Panc1 (cell line): ENCODE measurements around the gene AHNAK.

Source experiments
- TF ChIP-seq, protein P1 (sequence below): fragments of 450-650 bp; IDR thresholded peaks from 2 replicates; pipeline ENCODE4 v1.5.1; 2017; ENCODE audit warnings: mild to moderate bottlenecking
- TF ChIP-seq, protein P2 (sequence below), 2 experiments: IDR thresholded peaks; 2 replicates each; pipeline ENCODE4 v1.6.1; 2011 to 2012; ENCODE audit warnings: low read depth in 2 of 2, control low read depth in 1 of 2, low read length in 1 of 2, mild to moderate bottlenecking in 1 of 2, moderate library complexity in 1 of 2; ENCODE audit not compliant: insufficient read depth in 1 of 2

DNA sequence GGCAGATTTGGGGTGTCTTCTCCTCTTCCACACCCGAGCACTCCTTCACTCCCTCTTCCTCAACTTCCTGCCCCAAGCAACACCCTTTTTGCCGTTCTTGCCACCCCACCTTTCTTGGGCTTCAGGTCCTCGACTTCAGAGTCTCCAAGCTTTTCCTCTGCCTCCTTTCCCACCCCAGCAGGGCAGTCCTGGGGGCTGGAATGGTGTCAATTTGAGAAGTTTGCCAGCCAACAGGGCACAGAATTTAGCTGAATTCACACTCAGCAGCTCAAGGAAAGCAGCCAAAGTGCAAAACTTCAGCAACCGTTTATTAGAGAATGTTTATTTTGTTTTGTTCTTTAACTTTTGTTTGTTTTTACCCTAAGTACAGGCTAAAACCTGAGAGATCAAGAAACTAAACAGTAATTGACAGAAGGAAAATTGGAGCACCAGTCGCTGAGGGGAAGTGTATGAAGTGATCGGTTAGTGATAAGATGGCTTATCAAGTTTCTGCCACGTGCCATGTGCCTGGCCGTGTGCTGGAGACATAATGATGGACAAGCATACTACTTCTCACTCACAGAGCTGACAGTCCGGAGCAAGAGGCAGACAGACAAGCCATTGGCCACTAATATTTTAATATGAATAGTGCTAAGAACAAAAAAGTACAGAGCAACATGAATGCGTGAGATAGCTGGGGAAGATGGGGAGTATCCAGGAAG lies 44.4 kb downstream of the AHNAK start:
- TF ChIP-seq, protein P1, sequence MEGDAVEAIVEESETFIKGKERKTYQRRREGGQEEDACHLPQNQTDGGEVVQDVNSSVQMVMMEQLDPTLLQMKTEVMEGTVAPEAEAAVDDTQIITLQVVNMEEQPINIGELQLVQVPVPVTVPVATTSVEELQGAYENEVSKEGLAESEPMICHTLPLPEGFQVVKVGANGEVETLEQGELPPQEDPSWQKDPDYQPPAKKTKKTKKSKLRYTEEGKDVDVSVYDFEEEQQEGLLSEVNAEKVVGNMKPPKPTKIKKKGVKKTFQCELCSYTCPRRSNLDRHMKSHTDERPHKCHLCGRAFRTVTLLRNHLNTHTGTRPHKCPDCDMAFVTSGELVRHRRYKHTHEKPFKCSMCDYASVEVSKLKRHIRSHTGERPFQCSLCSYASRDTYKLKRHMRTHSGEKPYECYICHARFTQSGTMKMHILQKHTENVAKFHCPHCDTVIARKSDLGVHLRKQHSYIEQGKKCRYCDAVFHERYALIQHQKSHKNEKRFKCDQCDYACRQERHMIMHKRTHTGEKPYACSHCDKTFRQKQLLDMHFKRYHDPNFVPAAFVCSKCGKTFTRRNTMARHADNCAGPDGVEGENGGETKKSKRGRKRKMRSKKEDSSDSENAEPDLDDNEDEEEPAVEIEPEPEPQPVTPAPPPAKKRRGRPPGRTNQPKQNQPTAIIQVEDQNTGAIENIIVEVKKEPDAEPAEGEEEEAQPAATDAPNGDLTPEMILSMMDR, result no peak
- TF ChIP-seq, protein P2, sequence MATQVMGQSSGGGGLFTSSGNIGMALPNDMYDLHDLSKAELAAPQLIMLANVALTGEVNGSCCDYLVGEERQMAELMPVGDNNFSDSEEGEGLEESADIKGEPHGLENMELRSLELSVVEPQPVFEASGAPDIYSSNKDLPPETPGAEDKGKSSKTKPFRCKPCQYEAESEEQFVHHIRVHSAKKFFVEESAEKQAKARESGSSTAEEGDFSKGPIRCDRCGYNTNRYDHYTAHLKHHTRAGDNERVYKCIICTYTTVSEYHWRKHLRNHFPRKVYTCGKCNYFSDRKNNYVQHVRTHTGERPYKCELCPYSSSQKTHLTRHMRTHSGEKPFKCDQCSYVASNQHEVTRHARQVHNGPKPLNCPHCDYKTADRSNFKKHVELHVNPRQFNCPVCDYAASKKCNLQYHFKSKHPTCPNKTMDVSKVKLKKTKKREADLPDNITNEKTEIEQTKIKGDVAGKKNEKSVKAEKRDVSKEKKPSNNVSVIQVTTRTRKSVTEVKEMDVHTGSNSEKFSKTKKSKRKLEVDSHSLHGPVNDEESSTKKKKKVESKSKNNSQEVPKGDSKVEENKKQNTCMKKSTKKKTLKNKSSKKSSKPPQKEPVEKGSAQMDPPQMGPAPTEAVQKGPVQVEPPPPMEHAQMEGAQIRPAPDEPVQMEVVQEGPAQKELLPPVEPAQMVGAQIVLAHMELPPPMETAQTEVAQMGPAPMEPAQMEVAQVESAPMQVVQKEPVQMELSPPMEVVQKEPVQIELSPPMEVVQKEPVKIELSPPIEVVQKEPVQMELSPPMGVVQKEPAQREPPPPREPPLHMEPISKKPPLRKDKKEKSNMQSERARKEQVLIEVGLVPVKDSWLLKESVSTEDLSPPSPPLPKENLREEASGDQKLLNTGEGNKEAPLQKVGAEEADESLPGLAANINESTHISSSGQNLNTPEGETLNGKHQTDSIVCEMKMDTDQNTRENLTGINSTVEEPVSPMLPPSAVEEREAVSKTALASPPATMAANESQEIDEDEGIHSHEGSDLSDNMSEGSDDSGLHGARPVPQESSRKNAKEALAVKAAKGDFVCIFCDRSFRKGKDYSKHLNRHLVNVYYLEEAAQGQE (IDR thresholded peaks at IDR 0.05; ENCODE audit: insufficient read depth in 1 of 2, low read depth in 2 of 2, low read length in 1 of 2), result no peak
